Activated T-helper 1 cell treated with Interleukin-2 at 50 U/mL for 16 hours (primary cell): ENCODE data around the gene SLC51A.
"Not testable (repeated sequence)": the region's sequence is repeated elsewhere in the genome, so short reads cannot be mapped to it uniquely, and the experiment has no call there.

Source experiments
- DNase-seq: peaks from one replicate; pipeline ENCODE4 v3.0.0-alpha.2; 2020; ENCODE audit warnings: low read depth

The SLC51A gene

GRCh38 chr3:196240424-196240823 is 24.1 kb downstream of the SLC51A start:
- DNase-seq, result no peak

DNA sequence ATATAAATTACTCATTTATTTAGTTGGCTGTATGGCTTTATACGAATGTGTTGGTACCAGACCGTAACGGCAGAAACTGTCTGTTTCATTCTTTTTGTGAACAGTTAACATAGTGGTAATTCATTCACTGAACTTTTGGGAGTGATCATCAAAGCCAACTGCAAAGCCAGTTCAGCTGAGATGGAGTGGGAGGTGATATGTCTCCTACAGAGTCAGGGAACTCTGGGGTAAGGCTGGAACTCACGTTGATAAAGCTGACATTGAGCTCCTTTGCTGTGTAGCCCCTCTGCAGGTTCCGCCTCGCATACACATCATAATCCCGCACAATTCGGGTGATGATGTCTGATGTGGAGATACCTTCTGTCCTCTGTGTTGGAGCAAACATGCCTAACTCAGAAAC is 25.4 kb downstream of the SLC51A start:
- no peak for DNase-seq

GRCh38 chr3:196244166-196244565 is 27.8 kb downstream of the SLC51A start:
- DNase-seq, result not testable (repeated sequence)

GRCh38 chr3:196246612-196247308 is 30.4 kb downstream of the SLC51A start:
- DNase-seq, result no peak

DNA sequence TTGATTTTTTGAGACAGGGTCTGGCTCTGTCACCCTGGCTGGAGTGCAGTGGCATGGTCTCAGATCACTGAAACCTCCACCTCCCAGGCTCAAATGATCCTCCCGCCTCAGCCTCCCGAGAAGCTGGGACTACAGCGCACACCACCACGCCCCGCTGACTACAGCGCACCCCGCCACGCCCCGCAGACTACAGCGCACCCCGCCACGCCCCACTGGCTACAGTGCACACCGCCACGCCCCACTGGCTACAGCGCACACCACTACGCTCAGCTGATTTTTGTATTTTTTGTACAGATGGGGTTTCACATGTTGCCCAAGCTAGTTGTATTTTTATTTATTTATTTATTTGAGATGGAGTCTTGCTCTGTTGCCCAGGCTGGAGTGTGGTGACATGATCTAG is 35.6 kb downstream of the SLC51A start:
- no peak for DNase-seq

DNA sequence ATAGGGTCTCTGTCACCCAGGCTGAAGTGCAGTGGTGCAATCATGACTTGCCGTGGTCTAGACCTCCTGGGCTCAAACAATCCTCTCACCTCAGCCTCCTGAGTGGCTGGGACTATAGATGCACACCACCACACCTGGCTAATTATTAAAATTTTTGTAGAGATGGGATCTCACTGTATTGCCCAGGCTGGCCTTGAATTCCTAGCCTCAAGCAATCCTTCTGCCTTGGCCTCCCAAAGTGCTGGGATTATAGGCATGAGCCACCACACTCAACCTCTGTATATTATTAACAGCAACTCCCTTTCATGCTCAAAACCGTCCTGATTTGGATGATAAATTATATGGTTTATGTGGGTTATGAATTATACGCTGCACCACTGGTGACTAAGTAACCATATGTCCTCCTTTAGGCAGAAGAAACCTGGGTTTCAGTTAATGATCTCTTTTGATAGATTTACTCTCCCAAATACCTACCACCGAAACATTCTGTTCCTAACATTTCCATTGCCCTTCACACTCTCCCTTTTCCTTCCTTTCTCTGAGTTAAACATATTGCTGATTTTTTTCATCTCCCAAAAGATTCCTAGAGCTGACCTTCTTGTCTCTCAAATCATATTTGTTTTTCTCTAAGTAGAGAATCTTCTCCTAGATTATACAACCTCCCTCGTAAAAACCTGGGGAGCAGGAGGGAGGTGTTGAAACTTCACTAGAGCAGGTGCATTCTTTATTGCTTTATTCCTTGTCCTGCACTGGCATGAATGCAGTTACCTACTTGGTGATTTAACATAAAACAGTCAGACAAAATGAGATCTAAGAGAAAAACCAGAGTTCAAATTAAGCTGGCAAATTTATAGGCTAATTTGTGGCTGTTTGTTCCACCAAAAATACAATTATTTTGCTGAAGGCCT is 38.3 kb downstream of the SLC51A start:
- DNase-seq, result no peak

DNA sequence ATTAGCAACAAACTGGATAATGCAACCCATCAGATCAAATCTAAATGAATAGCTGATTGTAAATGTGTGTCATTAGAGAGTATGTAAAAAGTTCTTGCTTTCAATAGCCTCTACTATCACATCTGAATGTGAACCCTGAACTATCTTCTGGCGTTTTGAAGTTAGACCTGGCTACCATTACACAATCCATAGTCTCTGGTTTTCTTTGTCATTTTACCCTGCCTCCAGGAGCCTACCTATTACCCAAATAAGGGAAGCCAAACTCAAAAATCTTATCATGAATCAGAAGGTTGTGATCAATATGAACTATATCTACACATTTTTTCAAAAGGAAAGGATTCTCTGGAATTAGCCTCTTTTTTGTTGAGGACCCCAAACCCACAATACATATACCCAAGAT is 39.4 kb downstream of the SLC51A start:
- DNase-seq, result no peak

- DNase-seq, result no peak
Observed at GRCh38 chr3:196260784-196261183, 44.5 kb downstream of the SLC51A start.

DNA sequence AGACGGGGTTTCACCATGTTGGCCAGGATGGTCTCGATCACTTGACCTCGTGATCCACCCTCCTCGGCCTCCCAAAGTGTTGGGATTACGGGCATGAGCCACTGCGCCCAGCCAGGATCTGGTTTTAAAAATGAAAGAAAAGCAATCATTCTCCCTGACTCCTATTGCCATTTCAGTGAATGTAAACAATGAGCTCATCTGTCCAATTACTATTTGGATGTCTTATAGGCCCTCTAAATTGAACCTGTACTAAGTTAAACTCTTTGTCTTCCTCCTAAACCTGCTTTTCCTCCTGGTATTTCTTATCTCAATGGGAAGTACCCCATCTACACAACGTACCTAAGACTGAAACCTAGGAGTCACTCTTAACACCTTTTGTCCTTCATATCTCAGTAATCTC is 47.5 kb downstream of the SLC51A start:
- no peak for DNase-seq

DNA sequence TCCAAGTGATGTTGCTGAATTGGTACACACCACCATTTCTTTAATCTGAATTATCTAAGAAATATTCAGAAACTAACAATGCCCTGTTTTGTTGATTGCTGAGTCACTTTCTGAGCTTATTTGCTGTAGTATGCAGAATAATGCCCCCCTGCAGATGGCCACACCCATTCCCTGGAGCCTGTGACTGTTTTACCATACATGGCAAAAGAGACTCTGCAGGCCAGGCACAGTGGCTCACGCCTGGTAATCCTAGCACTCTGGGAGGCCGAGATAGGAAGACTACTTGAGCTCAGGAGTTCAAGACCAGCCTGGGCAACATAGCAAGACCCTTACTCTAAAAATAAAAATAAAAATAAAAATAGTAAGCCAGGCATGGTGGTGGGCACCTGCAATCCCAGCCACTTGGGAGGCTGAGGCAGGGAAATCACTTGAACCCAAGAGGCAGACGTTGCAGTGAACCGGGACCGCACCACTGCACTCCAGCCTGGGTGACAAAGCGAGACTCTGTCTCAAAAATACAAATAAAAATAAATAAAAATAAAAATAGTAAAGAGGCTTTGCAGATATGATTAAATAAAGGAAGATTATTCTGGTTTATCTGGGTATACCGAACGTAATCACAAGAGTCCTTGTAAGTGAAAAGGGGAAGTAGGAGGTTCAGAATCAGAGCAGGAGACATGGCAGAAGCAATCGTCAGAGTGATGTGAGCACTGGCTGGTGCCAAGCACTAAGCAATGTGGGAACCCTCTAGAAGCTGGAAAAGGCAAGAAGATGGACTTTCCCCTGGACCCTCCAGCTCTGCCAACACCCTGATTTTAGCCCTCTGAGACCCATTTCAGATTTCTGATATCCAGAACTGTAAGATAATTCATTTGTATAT is 52.2 kb downstream of the SLC51A start:
- no peak for DNase-seq

- no peak for DNase-seq
Observed at GRCh38 chr3:196270499-196270898, 54.2 kb downstream of the SLC51A start.

GRCh38 chr3:196272826-196273225 is 56.5 kb downstream of the SLC51A start:
- DNase-seq, result no peak

DNA sequence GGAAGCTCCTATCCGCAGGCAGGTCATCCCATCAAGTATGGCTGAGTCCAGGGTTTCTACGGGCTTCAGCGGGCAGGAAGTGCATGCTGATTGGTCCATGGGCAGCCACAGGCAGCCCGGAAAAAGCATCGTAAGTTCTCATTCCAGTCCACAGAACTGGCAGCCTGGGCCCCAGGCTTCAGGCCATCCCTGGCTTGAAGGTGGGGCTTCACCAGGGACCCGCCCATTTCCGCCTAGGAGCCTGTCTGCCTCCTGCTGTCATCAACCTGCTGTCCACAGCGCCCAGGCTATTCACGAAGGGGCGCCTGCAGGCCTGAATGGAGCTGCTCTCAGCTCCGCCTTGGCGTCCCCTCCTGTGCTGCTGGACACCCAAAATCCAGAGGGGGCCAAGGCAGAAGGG is 57.3 kb downstream of the SLC51A start:
- no peak for DNase-seq

DNA sequence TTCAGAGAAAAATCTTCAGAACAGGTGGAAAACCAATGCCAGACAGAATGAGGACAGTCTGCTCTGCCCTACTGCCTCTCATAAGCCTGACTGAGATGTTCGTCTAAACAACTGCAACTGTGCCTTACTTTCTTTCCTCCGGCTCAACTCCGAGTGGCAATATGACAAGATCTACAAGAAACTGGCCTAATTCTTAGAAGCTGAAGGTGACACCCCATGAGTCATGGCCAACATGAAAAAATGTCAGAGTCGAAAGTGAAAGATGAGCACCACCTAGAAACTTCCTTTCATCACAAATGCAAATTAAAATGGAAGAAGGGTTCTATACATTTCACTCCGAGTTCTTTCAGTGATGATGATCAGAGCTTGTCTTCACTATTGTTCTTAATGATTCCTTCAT is 58.3 kb downstream of the SLC51A start:
- DNase-seq, result peak; percentile 40

- no peak for DNase-seq
Observed at GRCh38 chr3:196275126-196275525, 58.8 kb downstream of the SLC51A start.

GRCh38 chr3:196280689-196281440 is 64.5 kb downstream of the SLC51A start:
- DNase-seq, result no peak

DNA sequence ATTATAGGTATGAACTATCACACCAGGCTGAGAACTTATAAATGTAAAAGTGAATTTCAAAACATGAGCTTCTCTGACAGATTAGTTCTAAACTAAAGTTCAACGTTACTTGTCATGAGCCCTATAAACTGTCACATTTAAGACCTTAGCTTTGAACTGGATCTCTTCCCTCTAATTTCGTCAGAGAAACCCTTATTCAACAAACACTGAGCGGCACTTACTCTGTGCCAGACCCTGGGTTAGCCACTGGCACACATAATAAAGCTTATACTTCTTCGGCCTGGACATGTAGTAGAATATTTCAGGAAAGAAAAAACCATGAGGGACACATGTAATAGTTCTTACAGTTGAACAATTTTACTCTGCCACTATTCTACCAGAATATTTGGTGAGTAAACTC is 65.6 kb downstream of the SLC51A start:
- no peak for DNase-seq
